ENCODE results near the gene FBXO36. TPM values are rescaled to one million over a fixed set of nuclear protein-coding genes. Genes with fewer than 3 reads are reported as not detected.

FBXO36 gene
- total and polyA plus RNA-seq, 2 of the 13 experiments (the other 11 are each of a cell fraction or from before 2014, with no cell fraction given) = 2.8 TPM

DNA sequence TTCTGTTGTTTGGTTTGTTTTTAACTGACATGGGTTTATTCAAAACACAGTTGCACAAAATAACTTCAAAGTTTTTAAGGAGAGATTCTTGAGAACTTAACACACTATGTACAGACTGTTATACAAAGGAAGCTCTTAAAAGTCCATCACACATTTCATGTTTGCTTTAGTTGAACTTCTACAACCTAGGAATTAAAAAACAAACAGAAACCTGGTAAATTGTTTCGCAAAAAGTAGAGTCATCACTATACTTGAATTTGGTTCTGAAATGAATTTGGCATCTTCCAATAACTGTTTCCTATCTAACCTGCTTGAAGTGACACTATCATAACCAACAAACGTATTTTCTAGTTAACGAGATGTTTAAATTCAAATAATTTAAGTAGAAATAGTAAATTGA, 22.3 kb upstream of the FBXO36 start (continued):
- TF ChIP-seq, protein P1, sequence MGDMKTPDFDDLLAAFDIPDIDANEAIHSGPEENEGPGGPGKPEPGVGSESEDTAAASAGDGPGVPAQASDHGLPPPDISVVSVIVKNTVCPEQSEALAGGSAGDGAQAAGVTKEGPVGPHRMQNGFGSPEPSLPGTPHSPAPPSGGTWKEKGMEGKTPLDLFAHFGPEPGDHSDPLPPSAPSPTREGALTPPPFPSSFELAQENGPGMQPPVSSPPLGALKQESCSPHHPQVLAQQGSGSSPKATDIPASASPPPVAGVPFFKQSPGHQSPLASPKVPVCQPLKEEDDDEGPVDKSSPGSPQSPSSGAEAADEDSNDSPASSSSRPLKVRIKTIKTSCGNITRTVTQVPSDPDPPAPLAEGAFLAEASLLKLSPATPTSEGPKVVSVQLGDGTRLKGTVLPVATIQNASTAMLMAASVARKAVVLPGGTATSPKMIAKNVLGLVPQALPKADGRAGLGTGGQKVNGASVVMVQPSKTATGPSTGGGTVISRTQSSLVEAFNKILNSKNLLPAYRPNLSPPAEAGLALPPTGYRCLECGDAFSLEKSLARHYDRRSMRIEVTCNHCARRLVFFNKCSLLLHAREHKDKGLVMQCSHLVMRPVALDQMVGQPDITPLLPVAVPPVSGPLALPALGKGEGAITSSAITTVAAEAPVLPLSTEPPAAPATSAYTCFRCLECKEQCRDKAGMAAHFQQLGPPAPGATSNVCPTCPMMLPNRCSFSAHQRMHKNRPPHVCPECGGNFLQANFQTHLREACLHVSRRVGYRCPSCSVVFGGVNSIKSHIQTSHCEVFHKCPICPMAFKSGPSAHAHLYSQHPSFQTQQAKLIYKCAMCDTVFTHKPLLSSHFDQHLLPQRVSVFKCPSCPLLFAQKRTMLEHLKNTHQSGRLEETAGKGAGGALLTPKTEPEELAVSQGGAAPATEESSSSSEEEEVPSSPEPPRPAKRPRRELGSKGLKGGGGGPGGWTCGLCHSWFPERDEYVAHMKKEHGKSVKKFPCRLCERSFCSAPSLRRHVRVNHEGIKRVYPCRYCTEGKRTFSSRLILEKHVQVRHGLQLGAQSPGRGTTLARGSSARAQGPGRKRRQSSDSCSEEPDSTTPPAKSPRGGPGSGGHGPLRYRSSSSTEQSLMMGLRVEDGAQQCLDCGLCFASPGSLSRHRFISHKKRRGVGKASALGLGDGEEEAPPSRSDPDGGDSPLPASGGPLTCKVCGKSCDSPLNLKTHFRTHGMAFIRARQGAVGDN (CRISPR knock-in tag; IDR thresholded peaks at IDR 0.05) = no peak
- TF ChIP-seq, protein P2, sequence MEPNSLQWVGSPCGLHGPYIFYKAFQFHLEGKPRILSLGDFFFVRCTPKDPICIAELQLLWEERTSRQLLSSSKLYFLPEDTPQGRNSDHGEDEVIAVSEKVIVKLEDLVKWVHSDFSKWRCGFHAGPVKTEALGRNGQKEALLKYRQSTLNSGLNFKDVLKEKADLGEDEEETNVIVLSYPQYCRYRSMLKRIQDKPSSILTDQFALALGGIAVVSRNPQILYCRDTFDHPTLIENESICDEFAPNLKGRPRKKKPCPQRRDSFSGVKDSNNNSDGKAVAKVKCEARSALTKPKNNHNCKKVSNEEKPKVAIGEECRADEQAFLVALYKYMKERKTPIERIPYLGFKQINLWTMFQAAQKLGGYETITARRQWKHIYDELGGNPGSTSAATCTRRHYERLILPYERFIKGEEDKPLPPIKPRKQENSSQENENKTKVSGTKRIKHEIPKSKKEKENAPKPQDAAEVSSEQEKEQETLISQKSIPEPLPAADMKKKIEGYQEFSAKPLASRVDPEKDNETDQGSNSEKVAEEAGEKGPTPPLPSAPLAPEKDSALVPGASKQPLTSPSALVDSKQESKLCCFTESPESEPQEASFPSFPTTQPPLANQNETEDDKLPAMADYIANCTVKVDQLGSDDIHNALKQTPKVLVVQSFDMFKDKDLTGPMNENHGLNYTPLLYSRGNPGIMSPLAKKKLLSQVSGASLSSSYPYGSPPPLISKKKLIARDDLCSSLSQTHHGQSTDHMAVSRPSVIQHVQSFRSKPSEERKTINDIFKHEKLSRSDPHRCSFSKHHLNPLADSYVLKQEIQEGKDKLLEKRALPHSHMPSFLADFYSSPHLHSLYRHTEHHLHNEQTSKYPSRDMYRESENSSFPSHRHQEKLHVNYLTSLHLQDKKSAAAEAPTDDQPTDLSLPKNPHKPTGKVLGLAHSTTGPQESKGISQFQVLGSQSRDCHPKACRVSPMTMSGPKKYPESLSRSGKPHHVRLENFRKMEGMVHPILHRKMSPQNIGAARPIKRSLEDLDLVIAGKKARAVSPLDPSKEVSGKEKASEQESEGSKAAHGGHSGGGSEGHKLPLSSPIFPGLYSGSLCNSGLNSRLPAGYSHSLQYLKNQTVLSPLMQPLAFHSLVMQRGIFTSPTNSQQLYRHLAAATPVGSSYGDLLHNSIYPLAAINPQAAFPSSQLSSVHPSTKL (CRISPR knock-in tag; IDR thresholded peaks at IDR 0.05) = peak; percentile 73; the same call in 1 of the 2 replicates
- TF ChIP-seq CBX5 (CRISPR knock-in tag; IDR thresholded peaks at IDR 0.05; ENCODE audit: borderline replicate concordance) = no peak
- no peak for TF ChIP-seq SRSF9 (IDR thresholded peaks at IDR 0.05; ENCODE audit: borderline replicate concordance, insufficient read depth, low read depth, low read length, poor library complexity, severe bottlenecking)
- no peak for TF ChIP-seq ZNF790 (CRISPR knock-in tag; IDR thresholded peaks at IDR 0.05; ENCODE audit: borderline replicate concordance)
- TF ChIP-seq, protein P3, sequence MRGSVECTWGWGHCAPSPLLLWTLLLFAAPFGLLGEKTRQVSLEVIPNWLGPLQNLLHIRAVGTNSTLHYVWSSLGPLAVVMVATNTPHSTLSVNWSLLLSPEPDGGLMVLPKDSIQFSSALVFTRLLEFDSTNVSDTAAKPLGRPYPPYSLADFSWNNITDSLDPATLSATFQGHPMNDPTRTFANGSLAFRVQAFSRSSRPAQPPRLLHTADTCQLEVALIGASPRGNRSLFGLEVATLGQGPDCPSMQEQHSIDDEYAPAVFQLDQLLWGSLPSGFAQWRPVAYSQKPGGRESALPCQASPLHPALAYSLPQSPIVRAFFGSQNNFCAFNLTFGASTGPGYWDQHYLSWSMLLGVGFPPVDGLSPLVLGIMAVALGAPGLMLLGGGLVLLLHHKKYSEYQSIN (CRISPR knock-in tag; IDR thresholded peaks at IDR 0.05; ENCODE audit: borderline replicate concordance) = no peak
- peak in 1 of 2 experiments; percentile 80; a peak in 2 of 4 replicates for TF ChIP-seq NR2F1 (CRISPR knock-in tag; IDR thresholded peaks at IDR 0.05)
- TF ChIP-seq, protein P4, sequence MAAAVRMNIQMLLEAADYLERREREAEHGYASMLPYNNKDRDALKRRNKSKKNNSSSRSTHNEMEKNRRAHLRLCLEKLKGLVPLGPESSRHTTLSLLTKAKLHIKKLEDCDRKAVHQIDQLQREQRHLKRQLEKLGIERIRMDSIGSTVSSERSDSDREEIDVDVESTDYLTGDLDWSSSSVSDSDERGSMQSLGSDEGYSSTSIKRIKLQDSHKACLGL (CRISPR knock-in tag; IDR thresholded peaks at IDR 0.05) = no peak
- no peak for TF ChIP-seq MATR3 (CRISPR knock-in tag; IDR thresholded peaks at IDR 0.05)
- peak; percentile 35; the same call in 1 of the 2 replicates for TF ChIP-seq SAP130 (CRISPR knock-in tag; IDR thresholded peaks at IDR 0.05; ENCODE audit: low read depth)
- TF ChIP-seq CREM (IDR thresholded peaks at IDR 0.05) = peak; percentile 16; the same call in 1 of the 2 replicates
- TF ChIP-seq CREM (CRISPR knock-in tag; IDR thresholded peaks at IDR 0.05) = no peak
- TF ChIP-seq, protein P5, sequence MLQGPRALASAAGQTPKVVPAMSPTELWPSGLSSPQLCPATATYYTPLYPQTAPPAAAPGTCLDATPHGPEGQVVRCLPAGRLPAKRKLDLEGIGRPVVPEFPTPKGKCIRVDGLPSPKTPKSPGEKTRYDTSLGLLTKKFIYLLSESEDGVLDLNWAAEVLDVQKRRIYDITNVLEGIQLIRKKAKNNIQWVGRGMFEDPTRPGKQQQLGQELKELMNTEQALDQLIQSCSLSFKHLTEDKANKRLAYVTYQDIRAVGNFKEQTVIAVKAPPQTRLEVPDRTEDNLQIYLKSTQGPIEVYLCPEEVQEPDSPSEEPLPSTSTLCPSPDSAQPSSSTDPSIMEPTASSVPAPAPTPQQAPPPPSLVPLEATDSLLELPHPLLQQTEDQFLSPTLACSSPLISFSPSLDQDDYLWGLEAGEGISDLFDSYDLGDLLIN (CRISPR knock-in tag; IDR thresholded peaks at IDR 0.05; ENCODE audit: borderline replicate concordance) = no peak
- no peak for TF ChIP-seq EZH2 (conservative IDR thresholded peaks at IDR 0.05; ENCODE audit: low read depth, low read length)
- TF ChIP-seq, protein P6, sequence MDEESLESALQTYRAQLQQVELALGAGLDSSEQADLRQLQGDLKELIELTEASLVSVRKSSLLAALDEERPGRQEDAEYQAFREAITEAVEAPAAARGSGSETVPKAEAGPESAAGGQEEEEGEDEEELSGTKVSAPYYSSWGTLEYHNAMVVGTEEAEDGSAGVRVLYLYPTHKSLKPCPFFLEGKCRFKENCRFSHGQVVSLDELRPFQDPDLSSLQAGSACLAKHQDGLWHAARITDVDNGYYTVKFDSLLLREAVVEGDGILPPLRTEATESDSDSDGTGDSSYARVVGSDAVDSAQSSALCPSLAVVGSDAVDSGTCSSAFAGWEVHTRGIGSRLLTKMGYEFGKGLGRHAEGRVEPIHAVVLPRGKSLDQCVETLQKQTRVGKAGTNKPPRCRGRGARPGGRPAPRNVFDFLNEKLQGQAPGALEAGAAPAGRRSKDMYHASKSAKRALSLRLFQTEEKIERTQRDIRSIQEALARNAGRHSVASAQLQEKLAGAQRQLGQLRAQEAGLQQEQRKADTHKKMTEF (CRISPR knock-in tag; IDR thresholded peaks at IDR 0.05) = peak; percentile 24; the same call in 1 of the 2 replicates
- TF ChIP-seq ZNF737 (CRISPR knock-in tag; IDR thresholded peaks at IDR 0.05; ENCODE audit: borderline replicate concordance) = no peak

Measured in HepG2 (cell line).